ENCODE data around the gene MTMR1. TPM values are rescaled to one million over a fixed set of nuclear protein-coding genes. Genes with fewer than 3 reads are reported as not detected.

Gene MTMR1
- total RNA-seq, 1 experiment from 2014 or later, result 15.6 TPM

DNA sequence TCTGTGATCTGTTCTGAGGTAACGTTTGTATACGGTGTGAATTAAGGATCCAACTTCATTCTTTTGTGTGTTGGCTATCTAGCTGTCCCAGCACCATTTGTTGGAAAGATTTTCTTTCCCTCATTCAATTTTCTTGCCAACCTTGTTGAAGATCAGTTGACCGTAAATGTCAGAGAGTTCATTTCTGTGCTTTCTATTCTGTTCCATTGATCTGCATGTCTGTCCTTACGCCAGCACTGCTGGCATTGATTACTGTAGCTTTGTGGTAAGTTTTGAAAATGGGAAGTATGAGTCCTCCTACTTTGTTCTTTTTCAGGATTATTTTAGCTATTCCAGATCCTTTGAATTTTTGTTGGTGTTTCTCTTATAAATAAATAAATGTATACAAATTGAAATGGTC is 60.8 kb downstream of the MTMR1 start:
- TF ChIP-seq ERG (CRISPR knock-in tag; IDR thresholded peaks at IDR 0.05) (no peak), PRDM15 (CRISPR knock-in tag; IDR thresholded peaks at IDR 0.05) (no peak), GRHL2 (CRISPR knock-in tag; IDR thresholded peaks at IDR 0.05; ENCODE audit: insufficient replicate concordance, severe bottlenecking) (no peak), SP1 (CRISPR knock-in tag; conservative IDR thresholded peaks at IDR 0.05) (no peak), TEAD4 (CRISPR knock-in tag; IDR thresholded peaks at IDR 0.05) (no peak), IRF2 (CRISPR knock-in tag; IDR thresholded peaks at IDR 0.05; ENCODE audit: borderline replicate concordance, low read depth) (no peak), RELA (CRISPR knock-in tag; IDR thresholded peaks at IDR 0.05; ENCODE audit: borderline replicate concordance) (no peak), JAZF1 (CRISPR knock-in tag; IDR thresholded peaks at IDR 0.05) (no peak), CBFB (CRISPR knock-in tag; IDR thresholded peaks at IDR 0.05; ENCODE audit: low read depth) (no peak), FOXK1 (CRISPR knock-in tag; IDR thresholded peaks at IDR 0.05) (no peak), GABPB1 (CRISPR knock-in tag; IDR thresholded peaks at IDR 0.05) (no peak), E2F4 (CRISPR knock-in tag; IDR thresholded peaks at IDR 0.05; ENCODE audit: borderline replicate concordance, low read depth) (no peak)
- TF ChIP-seq, protein P1, sequence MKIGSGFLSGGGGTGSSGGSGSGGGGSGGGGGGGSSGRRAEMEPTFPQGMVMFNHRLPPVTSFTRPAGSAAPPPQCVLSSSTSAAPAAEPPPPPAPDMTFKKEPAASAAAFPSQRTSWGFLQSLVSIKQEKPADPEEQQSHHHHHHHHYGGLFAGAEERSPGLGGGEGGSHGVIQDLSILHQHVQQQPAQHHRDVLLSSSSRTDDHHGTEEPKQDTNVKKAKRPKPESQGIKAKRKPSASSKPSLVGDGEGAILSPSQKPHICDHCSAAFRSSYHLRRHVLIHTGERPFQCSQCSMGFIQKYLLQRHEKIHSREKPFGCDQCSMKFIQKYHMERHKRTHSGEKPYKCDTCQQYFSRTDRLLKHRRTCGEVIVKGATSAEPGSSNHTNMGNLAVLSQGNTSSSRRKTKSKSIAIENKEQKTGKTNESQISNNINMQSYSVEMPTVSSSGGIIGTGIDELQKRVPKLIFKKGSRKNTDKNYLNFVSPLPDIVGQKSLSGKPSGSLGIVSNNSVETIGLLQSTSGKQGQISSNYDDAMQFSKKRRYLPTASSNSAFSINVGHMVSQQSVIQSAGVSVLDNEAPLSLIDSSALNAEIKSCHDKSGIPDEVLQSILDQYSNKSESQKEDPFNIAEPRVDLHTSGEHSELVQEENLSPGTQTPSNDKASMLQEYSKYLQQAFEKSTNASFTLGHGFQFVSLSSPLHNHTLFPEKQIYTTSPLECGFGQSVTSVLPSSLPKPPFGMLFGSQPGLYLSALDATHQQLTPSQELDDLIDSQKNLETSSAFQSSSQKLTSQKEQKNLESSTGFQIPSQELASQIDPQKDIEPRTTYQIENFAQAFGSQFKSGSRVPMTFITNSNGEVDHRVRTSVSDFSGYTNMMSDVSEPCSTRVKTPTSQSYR (CRISPR knock-in tag; IDR thresholded peaks at IDR 0.05), result no peak
- TF ChIP-seq, protein P2, sequence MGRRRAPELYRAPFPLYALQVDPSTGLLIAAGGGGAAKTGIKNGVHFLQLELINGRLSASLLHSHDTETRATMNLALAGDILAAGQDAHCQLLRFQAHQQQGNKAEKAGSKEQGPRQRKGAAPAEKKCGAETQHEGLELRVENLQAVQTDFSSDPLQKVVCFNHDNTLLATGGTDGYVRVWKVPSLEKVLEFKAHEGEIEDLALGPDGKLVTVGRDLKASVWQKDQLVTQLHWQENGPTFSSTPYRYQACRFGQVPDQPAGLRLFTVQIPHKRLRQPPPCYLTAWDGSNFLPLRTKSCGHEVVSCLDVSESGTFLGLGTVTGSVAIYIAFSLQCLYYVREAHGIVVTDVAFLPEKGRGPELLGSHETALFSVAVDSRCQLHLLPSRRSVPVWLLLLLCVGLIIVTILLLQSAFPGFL (CRISPR knock-in tag; IDR thresholded peaks at IDR 0.05; ENCODE audit: borderline replicate concordance), result no peak
- TF ChIP-seq, protein P3, sequence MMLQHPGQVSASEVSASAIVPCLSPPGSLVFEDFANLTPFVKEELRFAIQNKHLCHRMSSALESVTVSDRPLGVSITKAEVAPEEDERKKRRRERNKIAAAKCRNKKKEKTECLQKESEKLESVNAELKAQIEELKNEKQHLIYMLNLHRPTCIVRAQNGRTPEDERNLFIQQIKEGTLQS (CRISPR knock-in tag; conservative IDR thresholded peaks at IDR 0.05), result no peak
- TF ChIP-seq, protein P4, sequence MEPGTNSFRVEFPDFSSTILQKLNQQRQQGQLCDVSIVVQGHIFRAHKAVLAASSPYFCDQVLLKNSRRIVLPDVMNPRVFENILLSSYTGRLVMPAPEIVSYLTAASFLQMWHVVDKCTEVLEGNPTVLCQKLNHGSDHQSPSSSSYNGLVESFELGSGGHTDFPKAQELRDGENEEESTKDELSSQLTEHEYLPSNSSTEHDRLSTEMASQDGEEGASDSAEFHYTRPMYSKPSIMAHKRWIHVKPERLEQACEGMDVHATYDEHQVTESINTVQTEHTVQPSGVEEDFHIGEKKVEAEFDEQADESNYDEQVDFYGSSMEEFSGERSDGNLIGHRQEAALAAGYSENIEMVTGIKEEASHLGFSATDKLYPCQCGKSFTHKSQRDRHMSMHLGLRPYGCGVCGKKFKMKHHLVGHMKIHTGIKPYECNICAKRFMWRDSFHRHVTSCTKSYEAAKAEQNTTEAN (CRISPR knock-in tag; IDR thresholded peaks at IDR 0.05), result no peak
- TF ChIP-seq, protein P5, sequence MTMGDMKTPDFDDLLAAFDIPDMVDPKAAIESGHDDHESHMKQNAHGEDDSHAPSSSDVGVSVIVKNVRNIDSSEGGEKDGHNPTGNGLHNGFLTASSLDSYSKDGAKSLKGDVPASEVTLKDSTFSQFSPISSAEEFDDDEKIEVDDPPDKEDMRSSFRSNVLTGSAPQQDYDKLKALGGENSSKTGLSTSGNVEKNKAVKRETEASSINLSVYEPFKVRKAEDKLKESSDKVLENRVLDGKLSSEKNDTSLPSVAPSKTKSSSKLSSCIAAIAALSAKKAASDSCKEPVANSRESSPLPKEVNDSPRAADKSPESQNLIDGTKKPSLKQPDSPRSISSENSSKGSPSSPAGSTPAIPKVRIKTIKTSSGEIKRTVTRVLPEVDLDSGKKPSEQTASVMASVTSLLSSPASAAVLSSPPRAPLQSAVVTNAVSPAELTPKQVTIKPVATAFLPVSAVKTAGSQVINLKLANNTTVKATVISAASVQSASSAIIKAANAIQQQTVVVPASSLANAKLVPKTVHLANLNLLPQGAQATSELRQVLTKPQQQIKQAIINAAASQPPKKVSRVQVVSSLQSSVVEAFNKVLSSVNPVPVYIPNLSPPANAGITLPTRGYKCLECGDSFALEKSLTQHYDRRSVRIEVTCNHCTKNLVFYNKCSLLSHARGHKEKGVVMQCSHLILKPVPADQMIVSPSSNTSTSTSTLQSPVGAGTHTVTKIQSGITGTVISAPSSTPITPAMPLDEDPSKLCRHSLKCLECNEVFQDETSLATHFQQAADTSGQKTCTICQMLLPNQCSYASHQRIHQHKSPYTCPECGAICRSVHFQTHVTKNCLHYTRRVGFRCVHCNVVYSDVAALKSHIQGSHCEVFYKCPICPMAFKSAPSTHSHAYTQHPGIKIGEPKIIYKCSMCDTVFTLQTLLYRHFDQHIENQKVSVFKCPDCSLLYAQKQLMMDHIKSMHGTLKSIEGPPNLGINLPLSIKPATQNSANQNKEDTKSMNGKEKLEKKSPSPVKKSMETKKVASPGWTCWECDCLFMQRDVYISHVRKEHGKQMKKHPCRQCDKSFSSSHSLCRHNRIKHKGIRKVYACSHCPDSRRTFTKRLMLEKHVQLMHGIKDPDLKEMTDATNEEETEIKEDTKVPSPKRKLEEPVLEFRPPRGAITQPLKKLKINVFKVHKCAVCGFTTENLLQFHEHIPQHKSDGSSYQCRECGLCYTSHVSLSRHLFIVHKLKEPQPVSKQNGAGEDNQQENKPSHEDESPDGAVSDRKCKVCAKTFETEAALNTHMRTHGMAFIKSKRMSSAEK (CRISPR knock-in tag; IDR thresholded peaks at IDR 0.05; ENCODE audit: borderline replicate concordance), result no peak
- POLR2A ChIA-PET, result no interaction called here
- CTCF ChIA-PET, result interaction anchor here (1.3 kb wide), 1 partner anchor 13 kb away, joined by 3 read pairs; no protein-coding TSS in a partner anchor
- no peak for DNase-seq (ENCODE audit: low spot score)
- no peaks in the 10 kb centered on the region for H3K4me1 Mint-ChIP-seq
- H3K27ac Mint-ChIP-seq, result no peak overlapping the region
- no peaks in the 10 kb centered on the region for H3K27me3 Mint-ChIP-seq (ENCODE audit: low read depth)
- peaks cover 9% of the 10 kb centered on the region for H3K36me3 Mint-ChIP-seq
- no peaks in the 10 kb centered on the region for H3K9me3 Mint-ChIP-seq
- H3K4me3 Mint-ChIP-seq, result no peak overlapping the region
- no peak for ATAC-seq

All from WTC11 (cell line).